ENCODE data around the gene UHRF2. TPM values are rescaled to one million over a fixed set of nuclear protein-coding genes. Genes with fewer than 3 reads are reported as not detected.

The UHRF2 gene
- total RNA-seq, 1 experiment from 2014 or later: 45.2 TPM

- no peaks in the 10 kb centered on the region for H3K9me3 ChIP-seq (ENCODE audit: control insufficient read depth, low read depth, low read length)
- no peak overlapping the region for H3K56ac ChIP-seq (ENCODE audit: insufficient read length, low read depth, low read length)
- no peak overlapping the region for H3K14ac ChIP-seq (ENCODE audit: insufficient read depth, low read length)
- Mint-ChIP-seq H3K9me3 (no peaks in the 10 kb centered on the region), H3K27ac (no peak overlapping the region), H3K4me1 (no peaks in the 10 kb centered on the region), H3K4me3 (no peak overlapping the region), H3K27me3 (ENCODE audit: low read depth) (no peaks in the 10 kb centered on the region; the same call in 1 of the 2 replicates), H3K36me3 (ENCODE audit: insufficient read depth in 1 of 3, low read depth in 3 of 3) (no peaks in the 10 kb centered on the region)
- no peak overlapping the region for H2BK12ac ChIP-seq (ENCODE audit: insufficient read length, low read depth, low read length)
- H3K18ac ChIP-seq (ENCODE audit: insufficient read length, low read depth, low read length): no peak overlapping the region
- H2AFZ ChIP-seq (ENCODE audit: low read length): no peak overlapping the region
- no CpG with 5 or more reads among the region's 2 CpGs for WGBS (ENCODE audit: extremely low coverage, insufficient read length, low lambda C conversion rate)
- no peaks in the 10 kb centered on the region for H3K79me2 ChIP-seq (ENCODE audit: insufficient read depth, low read length)
- DNase-seq: no peak
- no peak overlapping the region for H4K8ac ChIP-seq (replicated peaks; ENCODE audit: insufficient read length, low read depth, low read length)
- no peak overlapping the region for H3T11ph ChIP-seq (ENCODE audit: low read length)
- no peaks in the 10 kb centered on the region for H3K4me1 ChIP-seq (ENCODE audit: insufficient read depth, low read length)
- H3K4me2 ChIP-seq (ENCODE audit: insufficient read depth, insufficient read length, low read length): no peak overlapping the region
- no peak overlapping the region for H2BK120ac ChIP-seq (ENCODE audit: low read depth, low read length, poor library complexity, severe bottlenecking)
- H3K4ac ChIP-seq (ENCODE audit: low read depth, low read length): no peak overlapping the region
- TF ChIP-seq CTCF (conservative IDR thresholded peaks at IDR 0.05): no peak
- H3K27ac ChIP-seq (ENCODE audit: insufficient read length, low read depth, low read length): no peak overlapping the region
- no peak overlapping the region for H3K9ac ChIP-seq (ENCODE audit: extremely low read depth, insufficient read length, low read length)
- no peak overlapping the region for H2BK20ac ChIP-seq (ENCODE audit: low read depth, low read length, poor library complexity, severe bottlenecking)
- no peaks in the 10 kb centered on the region for H3K23me2 ChIP-seq (ENCODE audit: insufficient read length, low read depth, low read length, poor library complexity, severe bottlenecking)
- H4K20me1 ChIP-seq (ENCODE audit: control insufficient read depth, insufficient read depth, insufficient read length): no peaks in the 10 kb centered on the region
- no peak overlapping the region for H2AK5ac ChIP-seq (ENCODE audit: insufficient read length, low read length)
- no peak overlapping the region for H2BK15ac ChIP-seq (ENCODE audit: low read depth, low read length)
- no peak overlapping the region for H3K23ac ChIP-seq (ENCODE audit: insufficient read length, low read depth, low read length)
- no peak overlapping the region for H4K91ac ChIP-seq (ENCODE audit: insufficient read length, low read depth, low read length)
- H2BK5ac ChIP-seq (ENCODE audit: insufficient read length, low read length): no peak overlapping the region
- no peaks in the 10 kb centered on the region for H3K27me3 ChIP-seq (ENCODE audit: insufficient read depth, low read length)
- H3K79me1 ChIP-seq (ENCODE audit: insufficient read depth, low read depth, low read length, poor library complexity, severe bottlenecking): no peaks in the 10 kb centered on the region
- H4K5ac ChIP-seq (ENCODE audit: insufficient read length, low read depth, low read length): no peak overlapping the region
These were observed 13.9 kb upstream of the UHRF2 start for GRCh38 chr9:6399071-6399470.
